ENCODE results near the gene TSC2.
"Not testable (repeated sequence)": the region's sequence is repeated elsewhere in the genome, so short reads cannot be mapped to it uniquely, and the experiment has no call there.

Gene TSC2

DNA sequence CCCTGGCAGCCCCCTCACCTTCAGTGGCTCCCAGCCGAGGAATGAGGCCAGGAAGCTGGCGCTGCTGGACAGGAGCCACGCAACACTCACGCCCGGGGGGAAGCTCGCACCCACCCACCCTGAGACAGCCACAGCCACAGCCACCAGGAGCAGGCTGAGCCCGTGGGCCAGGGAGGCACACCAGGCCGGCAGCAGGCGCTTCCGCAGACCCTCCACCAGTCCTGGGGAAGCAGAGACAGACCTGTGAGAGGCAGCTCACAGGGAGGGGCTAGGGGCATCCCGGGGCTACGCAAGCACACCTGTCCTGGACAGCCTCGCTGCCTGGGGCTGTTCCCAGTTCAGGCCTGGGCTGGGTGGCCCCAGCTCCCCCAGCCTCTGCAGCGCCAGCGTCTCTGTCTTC lies 46.0 kb downstream of the TSC2 start:
- 95 to 96% methylated on average over 15 of the region's 15 CpGs for WGBS, 2 experiments
- Histone ChIP-seq H3K27me3 (ENCODE audit: control insufficient read depth, insufficient read depth, low read length, poor library complexity, severe bottlenecking) (no peaks in the 10 kb centered on the region), H3K4me1 (ENCODE audit: control insufficient read depth, insufficient read depth, low read length) (peaks cover 10% of the 10 kb centered on the region), H3K27ac (ENCODE audit: insufficient read depth, low read depth, low read length, poor library complexity, severe bottlenecking) (no peak overlapping the region), H3K4me3 (ENCODE audit: insufficient read depth, low read depth, low read length) (no peak overlapping the region), H3K36me3 (ENCODE audit: control insufficient read depth, insufficient read depth, low read length) (peaks cover 12% of the 10 kb centered on the region), H3K9me3 (ENCODE audit: control insufficient read depth, low read length) (no peaks in the 10 kb centered on the region)

DNA sequence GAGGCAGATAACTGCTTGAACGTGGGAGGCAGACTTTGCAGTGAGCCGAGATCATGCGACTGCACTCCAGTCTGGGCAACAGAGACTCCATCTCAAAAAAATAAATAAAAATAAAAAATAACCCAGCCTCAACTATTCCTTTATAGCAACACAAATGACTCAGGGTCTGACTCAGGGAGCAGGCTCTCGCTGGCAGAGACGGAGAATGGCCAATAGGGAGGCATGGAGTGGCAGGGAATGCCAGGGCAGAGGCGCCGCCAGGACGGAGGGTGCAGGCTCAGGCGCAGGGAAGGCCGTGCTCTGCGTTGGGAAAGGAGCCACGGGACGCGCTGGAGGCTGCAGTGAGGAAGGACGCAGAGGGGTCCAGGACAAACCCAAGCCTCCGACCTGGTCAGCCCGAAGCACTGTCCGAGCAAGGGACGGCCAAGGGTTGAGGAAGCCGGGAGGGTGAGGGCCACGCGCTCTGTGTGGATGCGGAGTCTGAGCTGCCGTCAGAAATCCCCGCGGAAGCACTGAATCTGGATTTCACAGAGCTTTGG lies 47.6 kb downstream of the TSC2 start:
- WGBS, 2 experiments: 95 to 96% methylated on average over 26 of the region's 26 CpGs
- no peaks in the 10 kb centered on the region for H3K27me3 ChIP-seq (ENCODE audit: control insufficient read depth, insufficient read depth, low read length, poor library complexity, severe bottlenecking)

DNA sequence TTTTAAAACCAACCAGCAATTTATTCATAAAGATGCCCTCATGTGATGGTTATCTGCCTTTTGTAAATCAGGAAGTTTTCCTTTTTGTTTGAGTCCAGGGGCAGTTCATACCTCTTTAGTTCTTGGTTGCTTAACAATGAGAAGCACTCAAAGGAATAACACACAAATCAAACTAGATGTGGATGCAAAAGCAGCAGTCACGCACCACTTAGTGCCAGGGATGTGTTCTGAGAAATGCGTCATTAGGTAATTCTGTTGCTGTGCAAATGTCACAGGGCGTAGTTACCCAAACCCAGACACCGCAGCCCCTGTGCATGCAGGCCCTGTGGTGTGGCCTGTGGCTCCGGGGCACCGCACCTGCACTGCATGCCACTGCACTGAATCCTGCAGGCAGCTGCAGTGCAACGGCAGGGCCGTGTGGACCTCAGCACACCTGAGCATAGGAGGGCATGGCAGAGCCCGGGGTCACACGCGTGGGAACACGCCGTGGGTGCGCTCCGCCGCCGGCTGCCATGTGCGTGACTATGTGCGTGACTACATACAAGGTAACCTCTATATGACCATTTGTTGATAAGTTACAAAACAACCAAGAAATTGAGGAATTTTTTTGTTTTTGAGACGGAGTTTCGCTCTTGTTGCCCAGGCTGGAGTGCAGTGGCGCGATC lies 48.3 kb downstream of the TSC2 start:
- no peak overlapping the region for H3K4me3 ChIP-seq (ENCODE audit: insufficient read depth, low read depth, low read length)
- H3K4me1 ChIP-seq (ENCODE audit: control insufficient read depth, insufficient read depth, low read length): peaks cover 10% of the 10 kb centered on the region
- no peak overlapping the region for H3K27ac ChIP-seq (ENCODE audit: insufficient read depth, low read depth, low read length, poor library complexity, severe bottlenecking)
- H3K9me3 ChIP-seq (ENCODE audit: control insufficient read depth, low read length): no peaks in the 10 kb centered on the region
- H3K36me3 ChIP-seq (ENCODE audit: control insufficient read depth, insufficient read depth, low read length): no peaks in the 10 kb centered on the region
- WGBS, 2 experiments: 96 to 97% methylated on average over 23 of the region's 23 CpGs
- H3K27me3 ChIP-seq (ENCODE audit: control insufficient read depth, insufficient read depth, low read length, poor library complexity, severe bottlenecking): no peaks in the 10 kb centered on the region

More for the DNA sequence above, 47.6 kb downstream of the TSC2 start:
- no peaks in the 10 kb centered on the region for H3K9me3 ChIP-seq (ENCODE audit: control insufficient read depth, low read length)
- H3K4me1 ChIP-seq (ENCODE audit: control insufficient read depth, insufficient read depth, low read length): peaks cover 10% of the 10 kb centered on the region
- no peak overlapping the region for H3K4me3 ChIP-seq (ENCODE audit: insufficient read depth, low read depth, low read length)
- H3K27ac ChIP-seq (ENCODE audit: insufficient read depth, low read depth, low read length, poor library complexity, severe bottlenecking): no peak overlapping the region
- no peaks in the 10 kb centered on the region for H3K36me3 ChIP-seq (ENCODE audit: control insufficient read depth, insufficient read depth, low read length)

DNA sequence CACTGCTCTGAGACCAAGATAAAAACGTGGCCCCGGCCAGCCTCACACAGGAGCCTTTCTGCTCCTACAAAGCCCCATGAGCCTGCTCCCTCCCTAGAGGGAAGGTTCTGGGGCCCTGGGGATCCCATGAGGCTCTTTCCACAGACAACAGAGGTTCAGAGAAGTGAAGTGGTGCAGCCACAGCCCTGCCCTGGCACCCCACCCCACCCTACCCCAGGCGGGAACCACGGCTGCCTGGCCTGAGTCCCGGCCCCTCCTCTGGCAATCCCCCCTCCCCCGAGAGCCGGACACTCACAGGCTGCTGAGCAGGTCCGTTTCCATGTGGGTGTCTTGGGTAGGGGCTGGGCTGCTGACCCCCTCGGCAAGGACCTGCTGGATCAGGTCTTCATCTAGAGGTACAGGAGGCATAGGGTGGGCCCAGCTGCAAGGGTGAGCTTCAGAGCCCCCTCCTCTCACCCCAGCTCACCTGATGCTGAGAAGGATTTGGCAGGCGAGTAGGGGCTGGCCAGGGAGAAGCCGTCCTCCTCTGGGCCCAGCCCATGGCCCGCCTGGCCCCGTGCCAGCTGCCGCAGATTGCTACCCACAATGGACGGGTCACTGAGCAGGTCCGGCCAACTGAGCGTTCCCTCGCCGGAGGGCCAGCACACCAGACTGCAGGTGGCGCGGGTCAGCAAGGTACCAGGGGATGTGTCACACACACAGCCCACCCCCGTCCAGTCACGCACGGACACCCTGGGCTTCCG lies 49.2 kb downstream of the TSC2 start:
- Histone ChIP-seq H3K4me1 (ENCODE audit: control insufficient read depth, insufficient read depth, low read length) (peaks cover 6% of the 10 kb centered on the region), H3K36me3 (ENCODE audit: control insufficient read depth, insufficient read depth, low read length) (no peaks in the 10 kb centered on the region), H3K27ac (ENCODE audit: insufficient read depth, low read depth, low read length, poor library complexity, severe bottlenecking) (no peak overlapping the region), H3K4me3 (ENCODE audit: insufficient read depth, low read depth, low read length) (no peak overlapping the region), H3K9me3 (ENCODE audit: control insufficient read depth, low read length) (no peaks in the 10 kb centered on the region), H3K27me3 (ENCODE audit: control insufficient read depth, insufficient read depth, low read length, poor library complexity, severe bottlenecking) (no peaks in the 10 kb centered on the region)
- 93 to 97% methylated on average over 24 to 25 of the region's 25 CpGs for WGBS, 2 experiments

DNA sequence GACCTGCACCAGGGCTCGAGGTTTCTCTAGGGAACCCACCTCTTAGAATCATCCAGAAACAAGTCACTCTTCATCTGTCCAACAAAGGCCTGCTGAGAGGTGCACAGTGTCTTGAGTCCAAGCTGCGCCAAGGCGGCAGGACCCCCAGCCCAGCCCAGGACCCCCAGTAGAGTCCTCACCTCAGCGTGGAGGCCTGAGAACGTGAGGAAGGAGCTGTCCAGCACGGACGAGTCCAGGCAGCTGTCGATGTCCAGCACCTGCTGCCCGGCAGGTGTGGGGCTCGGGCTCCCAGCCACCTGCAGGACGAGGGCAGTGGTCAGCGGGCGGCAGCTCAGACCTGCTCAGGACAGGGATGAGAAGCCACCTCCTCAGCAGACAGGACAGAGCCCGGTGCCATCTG lies 49.9 kb downstream of the TSC2 start:
- not testable (repeated sequence) for H3K9me3 ChIP-seq (ENCODE audit: control insufficient read depth, low read length); H3K4me3 ChIP-seq (ENCODE audit: insufficient read depth, low read depth, low read length); H3K4me1 ChIP-seq (ENCODE audit: control insufficient read depth, insufficient read depth, low read length); H3K27me3 ChIP-seq (ENCODE audit: control insufficient read depth, insufficient read depth, low read length, poor library complexity, severe bottlenecking); H3K36me3 ChIP-seq (ENCODE audit: control insufficient read depth, insufficient read depth, low read length); H3K27ac ChIP-seq (ENCODE audit: insufficient read depth, low read depth, low read length, poor library complexity, severe bottlenecking)
- WGBS, 2 experiments: 94 to 96% methylated on average over 14 of the region's 14 CpGs

DNA sequence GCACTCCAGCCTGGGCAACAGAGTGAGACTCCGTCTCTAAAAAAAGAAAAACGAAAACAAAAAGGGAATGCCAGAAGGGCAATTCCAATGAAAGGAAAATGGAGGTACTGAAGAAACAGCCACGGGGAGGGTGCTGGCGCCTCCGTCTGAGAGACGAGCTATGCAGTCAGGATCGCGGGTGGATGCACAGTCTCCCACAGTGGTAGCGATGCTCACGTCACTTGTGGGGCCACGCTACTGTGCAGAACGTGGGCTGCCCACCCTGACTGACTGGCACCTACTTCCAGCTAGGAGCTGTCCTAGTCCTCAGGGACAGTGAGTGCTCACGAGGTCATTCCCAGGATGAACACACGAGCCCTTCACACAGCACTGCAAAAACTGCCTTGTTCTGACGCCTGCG lies 53.8 kb downstream of the TSC2 start:
- H3K4me1 ChIP-seq (ENCODE audit: control insufficient read depth, insufficient read depth, low read length); H3K4me3 ChIP-seq (ENCODE audit: insufficient read depth, low read depth, low read length); H3K9me3 ChIP-seq (ENCODE audit: control insufficient read depth, low read length); H3K36me3 ChIP-seq (ENCODE audit: control insufficient read depth, insufficient read depth, low read length); H3K27me3 ChIP-seq (ENCODE audit: control insufficient read depth, insufficient read depth, low read length, poor library complexity, severe bottlenecking); H3K27ac ChIP-seq (ENCODE audit: insufficient read depth, low read depth, low read length, poor library complexity, severe bottlenecking): not testable (repeated sequence)
- 95 to 97% methylated on average over 10 to 13 of the region's 16 CpGs for WGBS, 2 experiments

DNA sequence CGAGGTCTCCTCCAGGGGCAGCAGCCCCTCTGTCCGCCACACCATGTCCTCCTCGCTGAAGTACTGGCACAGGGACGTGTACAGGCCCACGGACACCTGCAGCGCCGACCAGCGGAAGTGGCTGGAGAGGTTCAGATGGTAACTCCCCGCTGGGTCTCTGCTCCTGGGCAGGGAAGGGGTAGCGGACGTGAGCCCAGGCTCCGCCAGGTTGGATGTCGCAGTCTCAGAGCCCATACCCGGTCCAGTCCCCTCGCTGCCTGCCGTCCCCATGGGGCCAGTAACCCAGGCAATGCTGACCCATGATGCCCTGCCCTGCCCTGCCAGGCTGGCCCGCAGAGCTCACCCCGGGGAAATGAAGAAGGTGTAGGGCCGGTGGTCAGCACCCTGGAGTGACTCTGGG lies 54.7 kb downstream of the TSC2 start:
- no peak overlapping the region for H3K27ac ChIP-seq (ENCODE audit: insufficient read depth, low read depth, low read length, poor library complexity, severe bottlenecking)
- no peaks in the 10 kb centered on the region for H3K9me3 ChIP-seq (ENCODE audit: control insufficient read depth, low read length)
- H3K4me1 ChIP-seq (ENCODE audit: control insufficient read depth, insufficient read depth, low read length): no peaks in the 10 kb centered on the region
- 95% methylated on average over 19 of the region's 19 CpGs for WGBS, 2 experiments
- H3K36me3 ChIP-seq (ENCODE audit: control insufficient read depth, insufficient read depth, low read length): no peaks in the 10 kb centered on the region
- H3K4me3 ChIP-seq (ENCODE audit: insufficient read depth, low read depth, low read length): no peak overlapping the region
- no peaks in the 10 kb centered on the region for H3K27me3 ChIP-seq (ENCODE audit: control insufficient read depth, insufficient read depth, low read length, poor library complexity, severe bottlenecking)

DNA sequence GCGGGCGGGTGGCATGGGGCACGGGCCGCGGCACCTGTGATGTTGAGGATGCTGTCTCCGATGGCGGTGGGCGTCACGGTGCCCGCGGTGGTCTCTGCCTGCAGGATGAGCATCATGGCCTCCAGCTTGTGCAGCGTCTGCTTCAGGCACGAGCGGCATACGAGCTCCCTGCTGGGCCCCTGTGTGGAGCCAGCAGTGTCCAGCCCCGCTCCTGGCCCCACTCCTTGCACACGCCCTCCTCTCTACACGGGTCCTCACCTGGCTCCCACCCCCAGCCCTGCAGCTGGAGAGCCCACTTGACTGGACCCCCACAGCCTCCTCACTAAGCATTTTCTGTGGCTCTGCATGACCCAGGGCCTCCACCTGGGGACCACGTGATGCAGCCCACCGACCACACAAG lies 56.7 kb downstream of the TSC2 start:
- not testable (repeated sequence) for H3K4me1 ChIP-seq (ENCODE audit: control insufficient read depth, insufficient read depth, low read length); H3K36me3 ChIP-seq (ENCODE audit: control insufficient read depth, insufficient read depth, low read length); H3K4me3 ChIP-seq (ENCODE audit: insufficient read depth, low read depth, low read length); H3K27me3 ChIP-seq (ENCODE audit: control insufficient read depth, insufficient read depth, low read length, poor library complexity, severe bottlenecking); H3K27ac ChIP-seq (ENCODE audit: insufficient read depth, low read depth, low read length, poor library complexity, severe bottlenecking); H3K9me3 ChIP-seq (ENCODE audit: control insufficient read depth, low read length)
- 92% methylated on average over 13 to 14 of the region's 20 CpGs for WGBS, 2 experiments

DNA sequence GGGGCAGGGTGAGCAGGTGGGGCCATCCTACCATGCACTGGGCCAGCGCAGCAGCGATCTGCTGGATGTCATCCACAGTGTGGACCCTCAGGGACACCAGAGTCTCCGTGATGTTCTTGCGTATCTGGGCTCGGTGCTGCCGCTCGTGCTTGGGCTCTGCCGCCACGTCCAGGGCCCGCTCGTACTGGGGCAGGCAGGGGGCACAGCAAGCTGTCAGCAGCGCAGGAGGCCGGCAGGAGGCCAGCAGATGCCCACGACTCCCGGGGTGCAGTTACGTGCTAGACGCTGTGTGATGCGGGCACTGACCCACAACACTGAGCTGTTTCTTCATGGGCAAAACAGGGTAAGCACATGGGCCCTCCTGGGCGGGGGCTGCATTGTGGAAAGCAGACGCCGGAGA lies 57.5 kb downstream of the TSC2 start:
- not testable (repeated sequence) for H3K9me3 ChIP-seq (ENCODE audit: control insufficient read depth, low read length); H3K4me3 ChIP-seq (ENCODE audit: insufficient read depth, low read depth, low read length); H3K27me3 ChIP-seq (ENCODE audit: control insufficient read depth, insufficient read depth, low read length, poor library complexity, severe bottlenecking); H3K36me3 ChIP-seq (ENCODE audit: control insufficient read depth, insufficient read depth, low read length); H3K27ac ChIP-seq (ENCODE audit: insufficient read depth, low read depth, low read length, poor library complexity, severe bottlenecking); H3K4me1 ChIP-seq (ENCODE audit: control insufficient read depth, insufficient read depth, low read length)
- 93 to 94% methylated on average over 21 of the region's 21 CpGs for WGBS, 2 experiments

DNA sequence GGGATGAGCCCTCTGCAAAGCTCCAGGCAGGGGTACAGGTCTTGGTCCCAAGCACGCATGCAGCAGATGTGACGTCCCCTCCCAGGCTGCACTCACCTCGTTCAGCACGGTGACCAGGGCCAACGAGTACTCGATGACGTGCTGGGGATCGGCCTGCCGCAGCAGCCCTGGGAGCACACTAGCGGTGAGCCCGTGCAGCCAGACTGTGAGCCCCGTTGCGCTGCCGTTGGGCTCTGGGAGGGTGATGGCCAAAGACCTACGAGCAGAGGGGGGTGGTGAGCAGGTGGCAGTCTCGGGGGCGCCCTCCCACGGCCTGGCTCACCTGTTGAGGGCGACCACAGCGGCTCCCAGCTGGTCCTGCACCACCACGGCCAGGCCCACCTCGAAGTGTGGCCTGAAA lies 58.0 kb downstream of the TSC2 start:
- WGBS, 2 experiments: 91 to 93% methylated on average over 17 of the region's 22 CpGs
- H3K4me3 ChIP-seq (ENCODE audit: insufficient read depth, low read depth, low read length); H3K4me1 ChIP-seq (ENCODE audit: control insufficient read depth, insufficient read depth, low read length); H3K27me3 ChIP-seq (ENCODE audit: control insufficient read depth, insufficient read depth, low read length, poor library complexity, severe bottlenecking); H3K27ac ChIP-seq (ENCODE audit: insufficient read depth, low read depth, low read length, poor library complexity, severe bottlenecking); H3K9me3 ChIP-seq (ENCODE audit: control insufficient read depth, low read length); H3K36me3 ChIP-seq (ENCODE audit: control insufficient read depth, insufficient read depth, low read length): not testable (repeated sequence)

Measured in ectodermal cell (in vitro differentiated cells).